ENCODE measurements around the gene LMCD1. TPM values are rescaled to one million over a fixed set of nuclear protein-coding genes. Genes with fewer than 3 reads are reported as not detected.

The LMCD1 gene
- total RNA-seq, 2 experiments from 2014 or later = 0.81 to 0.94 TPM

- H3K27me3 Mint-ChIP-seq (ENCODE audit: low read depth) = peaks cover 3% of the 10 kb centered on the region
- CTCF ChIA-PET = no interaction called here
- H3K36me3 Mint-ChIP-seq (ENCODE audit: low read depth) = no peaks in the 10 kb centered on the region
- H3K9me3 Mint-ChIP-seq = no peaks in the 10 kb centered on the region
- DNase-seq = no peak
- no peak overlapping the region for H3K27ac Mint-ChIP-seq
- no peaks in the 10 kb centered on the region for H3K4me1 Mint-ChIP-seq (ENCODE audit: low read depth)
- intact Hi-C loops (cut with micrococcal nuclease) = no loop called here
- H3K4me3 Mint-ChIP-seq = no peak overlapping the region
These were observed 34.8 kb downstream of the LMCD1 start for GRCh38 chr3:8536096-8537056.

- no peak overlapping the region for H3K4me3 Mint-ChIP-seq
- no peaks in the 10 kb centered on the region for H3K4me1 Mint-ChIP-seq (ENCODE audit: low read depth)
- no peaks in the 10 kb centered on the region for H3K27me3 Mint-ChIP-seq (ENCODE audit: low read depth)
- no peak overlapping the region for H3K27ac Mint-ChIP-seq
- intact Hi-C loops (cut with micrococcal nuclease) = no loop called here
- no peaks in the 10 kb centered on the region for H3K36me3 Mint-ChIP-seq (ENCODE audit: low read depth)
- CTCF ChIA-PET = no interaction called here
- H3K9me3 Mint-ChIP-seq = no peaks in the 10 kb centered on the region
- no peak for DNase-seq
These were observed 35.8 kb downstream of the LMCD1 start for GRCh38 chr3:8537440-8537839.

GRCh38 chr3:8538223-8538622 is 36.6 kb downstream of the LMCD1 start:
- H3K36me3 Mint-ChIP-seq (ENCODE audit: low read depth) = no peaks in the 10 kb centered on the region
- H3K4me3 Mint-ChIP-seq = no peak overlapping the region
- H3K27ac Mint-ChIP-seq = no peak overlapping the region
- CTCF ChIA-PET = no interaction called here
- H3K27me3 Mint-ChIP-seq (ENCODE audit: low read depth) = peaks cover 1% of the 10 kb centered on the region
- H3K9me3 Mint-ChIP-seq = no peaks in the 10 kb centered on the region
- intact Hi-C loops (cut with micrococcal nuclease) = no loop called here
- H3K4me1 Mint-ChIP-seq (ENCODE audit: low read depth) = no peaks in the 10 kb centered on the region
- DNase-seq = no peak

GRCh38 chr3:8538913-8539312 is 37.3 kb downstream of the LMCD1 start:
- no peak for DNase-seq
- intact Hi-C loops (cut with micrococcal nuclease) = no loop called here
- Mint-ChIP-seq H3K36me3 (ENCODE audit: low read depth) (no peaks in the 10 kb centered on the region), H3K27me3 (ENCODE audit: low read depth) (peaks cover 2% of the 10 kb centered on the region), H3K9me3 (no peaks in the 10 kb centered on the region), H3K4me1 (ENCODE audit: low read depth) (no peaks in the 10 kb centered on the region), H3K4me3 (no peak overlapping the region), H3K27ac (no peak overlapping the region)
- CTCF ChIA-PET = no interaction called here

- no peak overlapping the region for H3K4me3 Mint-ChIP-seq
- H3K36me3 Mint-ChIP-seq (ENCODE audit: low read depth) = no peaks in the 10 kb centered on the region
- CTCF ChIA-PET = no interaction called here
- intact Hi-C loops (cut with micrococcal nuclease) = no loop called here
- H3K27me3 Mint-ChIP-seq (ENCODE audit: low read depth) = peaks cover 2% of the 10 kb centered on the region
- H3K9me3 Mint-ChIP-seq = no peaks in the 10 kb centered on the region
- H3K4me1 Mint-ChIP-seq (ENCODE audit: low read depth) = no peaks in the 10 kb centered on the region
- DNase-seq = no peak
- H3K27ac Mint-ChIP-seq = no peak overlapping the region
These were observed 37.8 kb downstream of the LMCD1 start for GRCh38 chr3:8539419-8539818.

GRCh38 chr3:8540456-8540855 is 38.8 kb downstream of the LMCD1 start:
- CTCF ChIA-PET = no interaction called here
- Mint-ChIP-seq H3K36me3 (ENCODE audit: low read depth) (no peaks in the 10 kb centered on the region), H3K4me3 (no peak overlapping the region), H3K27ac (no peak overlapping the region), H3K4me1 (ENCODE audit: low read depth) (no peaks in the 10 kb centered on the region), H3K9me3 (no peaks in the 10 kb centered on the region), H3K27me3 (ENCODE audit: low read depth) (peaks cover 2% of the 10 kb centered on the region)
- intact Hi-C loops (cut with micrococcal nuclease) = no loop called here
- DNase-seq = no peak

- H3K27ac Mint-ChIP-seq = no peak overlapping the region
- peaks cover 2% of the 10 kb centered on the region for H3K27me3 Mint-ChIP-seq (ENCODE audit: low read depth)
- H3K4me3 Mint-ChIP-seq = no peak overlapping the region
- DNase-seq = no peak
- no peaks in the 10 kb centered on the region for H3K9me3 Mint-ChIP-seq
- CTCF ChIA-PET = no interaction called here
- H3K4me1 Mint-ChIP-seq (ENCODE audit: low read depth) = no peaks in the 10 kb centered on the region
- no peaks in the 10 kb centered on the region for H3K36me3 Mint-ChIP-seq (ENCODE audit: low read depth)
- intact Hi-C loops (cut with micrococcal nuclease) = no loop called here
These were observed 39.9 kb downstream of the LMCD1 start for GRCh38 chr3:8541486-8541885.

- no peak for DNase-seq
- no peak overlapping the region for H3K4me3 Mint-ChIP-seq
- no peaks in the 10 kb centered on the region for H3K4me1 Mint-ChIP-seq (ENCODE audit: low read depth)
- no peaks in the 10 kb centered on the region for H3K9me3 Mint-ChIP-seq
- intact Hi-C loops (cut with micrococcal nuclease) = no loop called here
- peaks cover 2% of the 10 kb centered on the region for H3K27me3 Mint-ChIP-seq (ENCODE audit: low read depth)
- no peak overlapping the region for H3K27ac Mint-ChIP-seq
- no peaks in the 10 kb centered on the region for H3K36me3 Mint-ChIP-seq (ENCODE audit: low read depth)
- CTCF ChIA-PET = no interaction called here
These were observed 40.8 kb downstream of the LMCD1 start for GRCh38 chr3:8542190-8543135.

GRCh38 chr3:8546609-8547008 is 45.0 kb downstream of the LMCD1 start:
- Mint-ChIP-seq H3K4me3 (no peak overlapping the region), H3K27me3 (ENCODE audit: low read depth) (peaks cover 2% of the 10 kb centered on the region), H3K27ac (no peak overlapping the region), H3K4me1 (ENCODE audit: low read depth) (no peaks in the 10 kb centered on the region), H3K9me3 (no peaks in the 10 kb centered on the region), H3K36me3 (ENCODE audit: low read depth) (no peaks in the 10 kb centered on the region)
- CTCF ChIA-PET = interaction anchor here (0.5 kb wide), 1 partner anchor 1189 kb away, joined by 4 read pairs; no protein-coding TSS in a partner anchor
- intact Hi-C loops (cut with micrococcal nuclease) = no loop called here
- DNase-seq = no peak

GRCh38 chr3:8548502-8549275 is 47.1 kb downstream of the LMCD1 start:
- intact Hi-C loops (cut with micrococcal nuclease) = no loop called here
- H3K27ac Mint-ChIP-seq = no peak overlapping the region
- no peaks in the 10 kb centered on the region for H3K4me1 Mint-ChIP-seq (ENCODE audit: low read depth)
- H3K9me3 Mint-ChIP-seq = no peaks in the 10 kb centered on the region
- no peak overlapping the region for H3K4me3 Mint-ChIP-seq
- no peaks in the 10 kb centered on the region for H3K27me3 Mint-ChIP-seq (ENCODE audit: low read depth)
- H3K36me3 Mint-ChIP-seq (ENCODE audit: low read depth) = no peaks in the 10 kb centered on the region
- CTCF ChIA-PET = interaction anchor here (0.5 kb wide), 1 partner anchor 379 kb away, joined by 3 read pairs; no protein-coding TSS in a partner anchor
- no peak for DNase-seq

GRCh38 chr3:8549354-8549753 is 47.7 kb downstream of the LMCD1 start:
- DNase-seq = no peak
- intact Hi-C loops (cut with micrococcal nuclease) = no loop called here
- no peaks in the 10 kb centered on the region for H3K27me3 Mint-ChIP-seq (ENCODE audit: low read depth)
- H3K4me3 Mint-ChIP-seq = no peak overlapping the region
- no peak overlapping the region for H3K27ac Mint-ChIP-seq
- H3K36me3 Mint-ChIP-seq (ENCODE audit: low read depth) = no peaks in the 10 kb centered on the region
- CTCF ChIA-PET = no interaction called here
- no peaks in the 10 kb centered on the region for H3K4me1 Mint-ChIP-seq (ENCODE audit: low read depth)
- H3K9me3 Mint-ChIP-seq = no peaks in the 10 kb centered on the region

GRCh38 chr3:8550611-8551010 is 49.0 kb downstream of the LMCD1 start:
- no peak for DNase-seq

More at GRCh38 chr3:8550611-8551010, 49.0 kb downstream of the LMCD1 start:
- no peak overlapping the region for H3K27ac Mint-ChIP-seq
- CTCF ChIA-PET = no interaction called here
- no peaks in the 10 kb centered on the region for H3K27me3 Mint-ChIP-seq (ENCODE audit: low read depth)
- H3K9me3 Mint-ChIP-seq = no peaks in the 10 kb centered on the region
- no peaks in the 10 kb centered on the region for H3K36me3 Mint-ChIP-seq (ENCODE audit: low read depth)
- H3K4me3 Mint-ChIP-seq = no peak overlapping the region
- intact Hi-C loops (cut with micrococcal nuclease) = no loop called here
- H3K4me1 Mint-ChIP-seq (ENCODE audit: low read depth) = no peaks in the 10 kb centered on the region
